ENCODE data around the gene MEF2A. TPM values are rescaled to one million over a fixed set of nuclear protein-coding genes. Genes with fewer than 3 reads are reported as not detected.

Gene MEF2A
- total RNA-seq, 1 donor from 2014 or later: 11.1 TPM

DNA sequence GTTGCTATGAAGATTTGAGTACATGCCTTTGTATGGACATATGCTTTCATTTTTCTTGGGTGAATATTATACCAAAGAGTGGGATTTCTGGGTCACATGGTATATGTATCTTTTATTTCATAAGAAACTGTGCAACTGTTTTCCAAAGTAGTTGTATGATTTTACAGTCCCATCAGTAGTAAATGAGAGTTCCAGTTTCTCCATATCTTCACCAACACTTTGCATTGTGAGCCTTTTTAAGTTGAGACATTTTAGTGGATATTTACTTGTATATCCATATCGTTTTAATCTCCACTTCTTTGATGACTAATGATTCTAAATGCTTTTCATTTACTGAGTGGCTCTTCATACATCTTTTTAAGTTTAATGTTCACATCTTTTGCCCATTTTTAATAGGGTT is 20.3 kb downstream of the MEF2A start:
- no peak for FAIRE-seq
- TF ChIP-seq, protein P1, sequence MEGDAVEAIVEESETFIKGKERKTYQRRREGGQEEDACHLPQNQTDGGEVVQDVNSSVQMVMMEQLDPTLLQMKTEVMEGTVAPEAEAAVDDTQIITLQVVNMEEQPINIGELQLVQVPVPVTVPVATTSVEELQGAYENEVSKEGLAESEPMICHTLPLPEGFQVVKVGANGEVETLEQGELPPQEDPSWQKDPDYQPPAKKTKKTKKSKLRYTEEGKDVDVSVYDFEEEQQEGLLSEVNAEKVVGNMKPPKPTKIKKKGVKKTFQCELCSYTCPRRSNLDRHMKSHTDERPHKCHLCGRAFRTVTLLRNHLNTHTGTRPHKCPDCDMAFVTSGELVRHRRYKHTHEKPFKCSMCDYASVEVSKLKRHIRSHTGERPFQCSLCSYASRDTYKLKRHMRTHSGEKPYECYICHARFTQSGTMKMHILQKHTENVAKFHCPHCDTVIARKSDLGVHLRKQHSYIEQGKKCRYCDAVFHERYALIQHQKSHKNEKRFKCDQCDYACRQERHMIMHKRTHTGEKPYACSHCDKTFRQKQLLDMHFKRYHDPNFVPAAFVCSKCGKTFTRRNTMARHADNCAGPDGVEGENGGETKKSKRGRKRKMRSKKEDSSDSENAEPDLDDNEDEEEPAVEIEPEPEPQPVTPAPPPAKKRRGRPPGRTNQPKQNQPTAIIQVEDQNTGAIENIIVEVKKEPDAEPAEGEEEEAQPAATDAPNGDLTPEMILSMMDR (IDR thresholded peaks at IDR 0.05; ENCODE audit: insufficient read depth, low read length, severe bottlenecking): no peak
- Histone ChIP-seq H3K36me3 (ENCODE audit: control insufficient read depth, insufficient read depth, low read length) (no peaks in the 10 kb centered on the region), H3K27me3 (ENCODE audit: control insufficient read depth, insufficient read depth, low read length) (no peaks in the 10 kb centered on the region), H3K4me3 (ENCODE audit: low read depth, low read length) (no peak overlapping the region)
- no peak for DNase-seq (ENCODE audit: low read depth)

DNA sequence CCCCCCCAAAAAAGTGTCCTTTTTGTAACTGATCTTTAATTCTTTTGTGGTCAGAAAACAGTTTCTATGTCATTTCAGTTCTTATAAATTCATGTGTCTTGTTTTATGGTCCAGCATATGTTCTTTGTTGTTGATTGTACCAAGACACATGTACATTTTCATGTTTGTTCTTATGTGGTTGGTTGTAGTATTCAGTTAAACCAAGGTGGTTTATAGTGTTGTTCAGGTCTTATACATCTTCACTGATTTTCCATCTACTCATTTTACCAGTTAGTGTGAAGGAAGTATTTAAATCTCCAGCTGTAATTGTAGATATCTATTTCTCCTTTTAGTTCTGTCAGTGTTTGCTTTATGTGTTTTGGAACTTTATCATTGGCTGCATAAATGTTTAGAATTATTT is 24.0 kb downstream of the MEF2A start:
- no peak overlapping the region for H3K4me3 ChIP-seq (ENCODE audit: low read depth, low read length)
- H3K36me3 ChIP-seq (ENCODE audit: control insufficient read depth, insufficient read depth, low read length): peaks cover 1% of the 10 kb centered on the region
- FAIRE-seq: no peak
- DNase-seq (ENCODE audit: low read depth): no peak
- H3K27me3 ChIP-seq (ENCODE audit: control insufficient read depth, insufficient read depth, low read length): no peaks in the 10 kb centered on the region
- TF ChIP-seq, protein P1 (IDR thresholded peaks at IDR 0.05; ENCODE audit: insufficient read depth, low read length, severe bottlenecking): no peak

DNA sequence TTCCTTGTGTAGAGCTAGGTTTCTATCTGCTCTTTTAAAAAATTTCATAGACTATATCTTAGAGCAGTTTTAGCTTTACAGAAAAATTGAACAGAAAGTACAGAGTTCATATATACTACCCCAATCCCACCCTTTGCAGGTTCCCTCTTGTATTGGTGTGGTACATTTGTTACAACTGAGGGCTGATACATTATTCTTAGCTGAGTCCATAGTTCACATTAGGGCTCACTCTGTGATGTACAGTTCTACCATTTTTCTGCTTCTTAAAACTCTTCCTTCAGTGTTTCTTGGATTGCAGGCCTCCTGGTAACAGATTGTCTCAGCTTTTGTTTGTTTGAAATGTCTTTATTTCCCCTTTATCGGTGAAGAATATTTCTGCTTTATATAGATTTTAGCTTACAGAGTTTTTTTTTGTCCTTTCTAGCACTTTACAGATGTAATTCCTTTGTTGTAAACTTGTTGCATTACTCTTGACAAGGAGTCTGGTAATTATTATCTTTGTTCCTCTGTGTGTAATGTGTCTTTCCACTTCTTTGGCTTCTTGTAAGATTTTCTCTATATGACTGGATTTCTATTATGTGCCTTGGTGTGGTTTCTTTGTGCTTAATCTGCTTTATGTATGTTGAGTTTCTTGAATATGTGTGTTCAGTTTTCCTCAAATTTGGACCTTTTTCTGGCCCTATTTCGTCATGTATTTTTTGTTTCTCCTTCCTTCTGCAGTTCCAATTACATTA is 25.3 kb downstream of the MEF2A start:
- TF ChIP-seq, protein P1 (IDR thresholded peaks at IDR 0.05; ENCODE audit: insufficient read depth, low read length, severe bottlenecking): no peak
- FAIRE-seq (no peak), DNase-seq (ENCODE audit: low read depth) (no peak)
- H3K4me3 ChIP-seq (ENCODE audit: low read depth, low read length): no peak overlapping the region
- H3K36me3 ChIP-seq (ENCODE audit: control insufficient read depth, insufficient read depth, low read length): peaks cover 1% of the 10 kb centered on the region
- H3K27me3 ChIP-seq (ENCODE audit: control insufficient read depth, insufficient read depth, low read length): no peaks in the 10 kb centered on the region

DNA sequence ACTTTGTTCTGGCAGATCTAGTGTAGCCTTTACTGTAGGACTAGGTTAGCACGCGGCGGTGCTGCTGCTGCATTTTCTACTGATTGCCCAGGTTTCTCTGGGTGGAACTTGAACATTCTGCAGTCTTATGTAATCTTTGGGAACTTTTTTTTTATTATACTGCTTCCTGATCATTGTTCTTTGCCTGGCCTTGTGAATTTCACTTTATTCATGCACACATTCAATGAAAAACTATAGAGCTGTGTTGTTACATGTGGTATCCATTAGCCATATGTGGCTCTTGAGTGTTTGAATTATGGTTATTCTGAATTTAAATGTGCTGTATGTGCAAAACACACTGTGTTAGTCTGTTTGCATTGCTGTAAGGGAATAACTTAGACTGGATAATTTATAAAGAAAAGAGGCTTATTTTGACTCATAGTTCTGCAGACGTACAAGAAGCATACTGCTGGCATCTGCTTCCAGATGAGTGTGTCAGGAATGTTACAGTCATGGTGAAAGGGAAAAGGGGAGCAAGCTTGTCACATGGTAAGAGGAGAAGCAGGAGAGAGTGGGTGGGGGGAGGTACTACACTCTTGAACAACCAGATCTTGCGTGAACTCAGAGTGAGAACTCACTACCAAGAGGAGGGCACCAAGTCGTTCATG is 26.5 kb downstream of the MEF2A start:
- H3K36me3 ChIP-seq (ENCODE audit: control insufficient read depth, insufficient read depth, low read length): peaks cover 1% of the 10 kb centered on the region
- no peaks in the 10 kb centered on the region for H3K27me3 ChIP-seq (ENCODE audit: control insufficient read depth, insufficient read depth, low read length)
- no peak for FAIRE-seq
- DNase-seq (ENCODE audit: low read depth): no peak
- TF ChIP-seq, protein P1 (IDR thresholded peaks at IDR 0.05; ENCODE audit: insufficient read depth, low read length, severe bottlenecking): no peak
- no peak overlapping the region for H3K4me3 ChIP-seq (ENCODE audit: low read depth, low read length)

DNA sequence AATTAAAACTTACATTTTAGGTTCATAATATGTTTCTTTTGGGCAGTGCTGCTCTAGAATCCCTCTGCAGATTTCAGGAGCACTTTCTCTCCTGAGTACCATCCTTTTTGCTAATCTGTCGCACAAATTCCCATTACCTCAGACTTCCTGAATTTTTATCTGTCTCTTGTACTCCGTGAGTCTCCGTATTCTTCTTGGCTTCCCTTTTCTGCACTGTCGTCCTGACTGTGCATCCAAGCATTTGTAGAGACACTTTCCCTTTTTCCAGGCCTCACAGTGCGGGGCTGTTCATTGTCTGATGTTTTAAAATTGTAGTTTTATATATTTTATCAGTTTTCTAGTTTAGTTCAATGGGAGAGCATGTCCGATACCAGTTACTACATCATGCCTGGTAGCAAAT is 27.3 kb downstream of the MEF2A start:
- Histone ChIP-seq H3K27me3 (ENCODE audit: control insufficient read depth, insufficient read depth, low read length) (no peaks in the 10 kb centered on the region), H3K36me3 (ENCODE audit: control insufficient read depth, insufficient read depth, low read length) (peaks cover 1% of the 10 kb centered on the region), H3K4me3 (ENCODE audit: low read depth, low read length) (no peak overlapping the region)
- FAIRE-seq (no peak), DNase-seq (ENCODE audit: low read depth) (no peak)
- TF ChIP-seq, protein P1 (IDR thresholded peaks at IDR 0.05; ENCODE audit: insufficient read depth, low read length, severe bottlenecking): no peak
